NCI-H1694 treated with DMSO at 0.1 percent for 48 hours (cell line): ENCODE measurements around the gene ZNF432.
"Not testable (repeated sequence)": the region's sequence is repeated elsewhere in the genome, so short reads cannot be mapped to it uniquely, and the experiment has no call there.

ENCODE experiments used
- DNase-seq: peaks from one replicate; lab custom pipeline; 2025; lab: John Stamatoyannopoulos, UW

ZNF432 gene

DNA sequence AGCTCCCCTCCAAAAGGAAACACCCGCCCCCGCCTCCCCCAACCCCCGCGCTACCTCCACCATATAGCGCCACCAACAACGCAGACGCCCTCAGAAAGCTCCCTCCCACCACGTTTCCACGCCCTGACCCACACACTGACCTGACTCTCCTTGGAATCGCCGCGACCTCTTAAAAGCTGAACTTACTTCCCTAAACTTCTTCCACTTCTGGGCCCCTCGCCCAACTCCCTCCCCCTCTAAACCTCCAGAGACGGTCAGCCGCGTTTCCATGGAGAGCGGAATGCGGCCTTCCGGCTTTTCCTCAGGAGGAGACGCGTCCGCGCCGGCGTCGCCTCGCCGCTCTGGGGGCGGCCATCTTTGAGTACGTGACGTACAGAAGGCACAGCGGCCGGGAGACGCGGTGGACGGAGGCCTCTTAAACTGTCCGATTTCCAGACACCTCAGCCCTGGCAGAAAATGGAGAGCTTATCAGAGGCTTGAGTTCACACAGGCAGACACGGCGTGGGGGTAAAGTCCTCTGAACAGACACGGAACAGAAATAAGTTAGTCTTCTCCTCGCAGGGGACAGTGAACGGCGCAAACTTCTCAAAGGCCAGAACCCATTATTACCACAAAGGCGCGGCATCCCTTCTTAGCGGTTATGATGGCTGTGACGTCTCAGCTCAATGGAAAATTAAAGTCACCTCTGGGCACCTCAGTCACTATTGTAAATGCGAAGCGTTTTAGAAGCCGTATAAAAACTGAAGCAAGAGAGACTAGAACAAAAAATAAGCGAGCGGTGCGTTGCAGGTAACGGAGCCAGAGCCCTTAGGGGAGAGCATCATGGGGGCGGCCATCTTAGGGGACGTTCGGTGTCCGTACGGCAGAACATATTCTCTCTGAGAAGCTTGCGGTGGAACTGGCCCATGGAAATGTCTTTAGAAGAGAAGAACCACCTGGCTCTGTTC is at the start of gene ZNF432:
Gene ZNF432 (minus strand): TSS at position 284 of the 947 bp plus-strand sequence. CDS start 1,970 bp downstream, outside the sequence.
- peak; percentile 86 for DNase-seq

DNA sequence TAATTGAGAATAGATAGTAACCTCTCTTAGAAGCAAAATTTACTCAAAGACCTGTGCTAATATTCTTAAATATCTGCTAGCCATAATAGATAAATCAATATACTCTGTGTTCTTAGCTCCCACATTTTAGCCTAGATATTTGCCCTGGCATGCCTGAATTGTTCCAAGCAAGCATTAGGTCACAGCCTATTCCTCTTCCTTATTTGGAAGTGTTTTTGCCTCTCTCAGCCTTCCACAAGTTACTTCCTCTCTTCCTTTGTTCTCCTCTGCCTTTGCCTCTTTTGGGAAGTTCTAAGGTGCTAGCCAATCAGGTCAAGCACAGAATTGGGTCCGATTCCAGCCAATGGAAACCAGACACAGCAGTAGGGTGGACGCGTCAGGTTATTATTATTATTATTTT is 47.8 kb upstream of the ZNF432 start:
- DNase-seq, result not testable (repeated sequence)

DNA sequence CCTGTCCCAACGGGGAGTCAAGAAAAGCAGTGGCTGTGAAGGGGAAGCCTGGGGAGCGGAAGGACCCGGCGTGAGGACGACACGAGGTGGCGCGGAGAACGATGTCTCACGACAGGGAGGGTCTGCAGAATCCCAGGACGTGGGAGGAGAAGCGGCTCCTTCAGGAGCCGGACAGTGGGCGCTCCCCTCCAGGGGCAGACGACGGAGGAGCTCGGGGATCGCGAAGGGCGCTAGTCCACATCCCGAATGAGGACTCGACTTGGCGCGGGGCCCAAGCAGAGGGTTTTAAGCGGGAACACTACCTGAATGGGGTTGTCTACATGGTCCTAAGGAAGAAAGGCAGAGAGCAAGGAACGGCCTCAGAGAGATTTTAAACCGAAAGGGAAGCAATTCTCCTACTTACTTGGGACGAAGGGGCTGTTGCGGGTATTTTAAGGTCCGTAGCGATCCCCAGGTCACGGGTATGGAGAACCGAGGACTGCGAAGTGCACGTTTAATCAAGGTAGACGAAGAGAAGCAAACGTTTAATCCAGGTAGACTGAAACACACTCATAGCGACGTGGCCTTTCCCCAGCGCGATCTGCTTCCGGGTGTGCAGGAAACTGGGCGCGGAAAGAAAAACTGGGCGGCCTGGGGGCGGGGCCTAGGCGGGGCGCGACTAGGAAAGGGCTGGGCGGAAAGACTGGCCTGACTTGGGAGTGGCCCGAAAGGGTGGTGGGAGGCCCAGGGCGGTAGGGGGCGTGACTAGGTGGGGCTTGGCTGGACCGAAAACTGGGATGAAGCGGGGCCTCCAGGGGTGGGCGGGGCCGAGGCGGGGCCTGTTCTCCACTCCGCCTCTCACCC is 46.8 kb upstream of the ZNF432 start, which contains the start of gene ZNF841:
Gene ZNF841 (minus strand): TSS at position 594 of the 843 bp plus-strand sequence. CDS start 10,964 bp downstream, outside the sequence.
- peak; percentile 6 for DNase-seq

DNA sequence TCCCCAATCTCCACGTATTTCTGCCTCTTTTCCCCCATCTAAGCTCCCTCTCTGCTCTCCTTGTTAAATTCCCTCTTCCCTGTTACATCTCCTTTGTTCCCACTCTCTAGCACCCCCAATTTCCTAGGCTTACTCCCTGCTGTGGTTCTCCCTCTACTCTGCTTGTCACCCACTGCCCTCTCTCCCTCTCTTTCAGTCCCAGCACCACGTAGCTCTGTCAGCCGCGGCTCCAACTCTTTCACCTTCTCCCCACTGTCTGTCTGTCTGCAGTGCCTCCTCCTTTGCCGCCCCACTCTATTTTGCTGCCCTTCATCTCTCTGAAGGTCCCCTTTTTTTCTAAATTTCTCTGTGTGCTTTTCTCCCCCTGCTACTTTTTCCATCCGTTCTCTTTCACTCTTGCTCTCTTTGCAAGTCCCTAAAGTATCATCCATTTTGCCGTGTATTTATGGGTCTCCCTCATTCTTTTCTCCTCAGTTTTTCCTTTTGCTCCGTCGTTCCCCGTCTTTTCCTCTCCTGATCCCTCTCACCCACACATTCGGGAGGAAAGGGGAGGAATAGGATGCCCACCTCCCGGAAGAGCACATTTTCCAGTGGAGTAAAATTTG is 46.0 kb upstream of the ZNF432 start:
- DNase-seq, result no peak

DNA sequence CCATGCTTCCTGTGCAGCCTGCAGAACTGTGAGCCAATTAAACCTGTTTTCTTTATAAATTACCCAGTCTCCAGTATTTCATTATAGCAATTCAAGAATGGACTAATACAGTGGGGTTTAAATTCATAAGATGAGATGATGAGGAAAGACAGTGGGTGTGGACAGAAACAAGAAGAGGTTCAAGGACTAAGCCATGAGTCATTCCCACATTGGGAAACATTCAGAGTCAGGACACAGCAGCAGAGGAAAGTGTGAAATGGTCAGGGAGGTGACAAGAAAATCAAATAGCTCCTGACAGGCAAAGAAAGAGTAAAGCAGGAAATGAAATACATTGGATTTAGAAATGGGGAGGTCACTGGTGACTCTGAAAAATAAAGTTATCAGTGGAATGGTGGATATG is 37.8 kb upstream of the ZNF432 start:
- DNase-seq, result no peak

DNA sequence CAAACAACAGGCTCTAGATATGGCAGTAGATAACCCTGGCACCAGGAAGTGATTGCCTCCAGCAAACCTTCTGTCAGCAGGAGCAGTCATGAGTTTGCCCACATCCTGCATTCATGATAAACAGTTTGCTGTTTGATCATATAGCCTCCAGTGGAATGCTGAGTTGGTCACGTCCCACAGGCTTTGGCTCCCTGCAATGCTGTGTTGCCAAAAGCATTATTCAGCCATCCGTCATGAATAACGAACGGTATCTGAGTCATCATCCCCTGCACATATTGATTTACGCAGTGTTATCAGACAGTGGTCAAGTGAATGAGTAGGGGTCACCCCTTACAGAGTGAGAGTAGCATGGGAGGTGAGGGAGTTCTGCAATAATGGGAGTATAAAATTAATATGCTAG is 21.9 kb upstream of the ZNF432 start:
- DNase-seq, result no peak

DNA sequence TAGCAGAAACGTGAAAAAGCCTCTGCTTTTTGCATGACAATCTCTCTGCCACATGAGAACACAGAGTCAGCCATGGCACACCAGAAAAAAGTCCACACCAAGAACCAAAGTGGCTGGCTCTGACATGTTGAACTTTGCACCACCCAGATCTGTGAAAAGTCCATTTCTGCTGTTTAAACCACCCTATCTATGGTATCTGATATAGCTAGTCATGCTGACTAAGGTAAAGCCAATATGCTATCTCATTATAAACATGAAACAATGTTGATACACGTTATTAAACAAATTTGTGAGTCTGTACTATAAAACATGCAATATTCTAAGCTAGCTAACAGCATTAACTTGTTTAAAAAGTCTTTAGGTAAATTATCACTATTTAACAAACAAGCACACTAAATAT is 21.0 kb upstream of the ZNF432 start:
- DNase-seq, result no peak

DNA sequence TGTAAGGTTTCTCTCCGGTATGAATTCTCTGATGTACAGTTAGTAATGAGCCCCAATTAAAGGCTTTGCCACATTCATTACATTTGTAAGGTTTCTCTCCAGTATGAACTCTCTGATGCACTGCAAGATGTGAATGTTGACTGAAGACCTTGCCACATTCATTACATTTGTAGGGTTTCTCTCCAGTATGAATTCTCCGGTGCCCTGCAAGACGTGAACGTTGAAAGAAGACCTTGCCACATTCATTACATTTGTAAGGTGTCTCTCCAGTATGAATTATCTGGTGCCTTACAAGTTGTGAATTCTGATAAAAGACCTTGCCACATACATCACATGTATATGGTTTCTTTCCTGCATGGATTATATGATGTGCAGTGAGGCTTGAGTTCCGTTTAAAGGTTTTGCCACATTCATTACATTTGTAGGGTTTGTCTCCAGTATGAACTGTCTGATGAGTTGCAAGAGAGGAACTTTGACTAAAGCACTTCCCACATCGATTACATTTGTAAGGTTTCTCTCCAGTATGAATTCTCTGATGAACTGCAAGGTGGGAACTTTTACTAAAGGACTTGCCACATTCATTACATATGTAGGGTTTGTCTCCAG is 17.7 kb upstream of the ZNF432 start:
- no peak for DNase-seq

DNA sequence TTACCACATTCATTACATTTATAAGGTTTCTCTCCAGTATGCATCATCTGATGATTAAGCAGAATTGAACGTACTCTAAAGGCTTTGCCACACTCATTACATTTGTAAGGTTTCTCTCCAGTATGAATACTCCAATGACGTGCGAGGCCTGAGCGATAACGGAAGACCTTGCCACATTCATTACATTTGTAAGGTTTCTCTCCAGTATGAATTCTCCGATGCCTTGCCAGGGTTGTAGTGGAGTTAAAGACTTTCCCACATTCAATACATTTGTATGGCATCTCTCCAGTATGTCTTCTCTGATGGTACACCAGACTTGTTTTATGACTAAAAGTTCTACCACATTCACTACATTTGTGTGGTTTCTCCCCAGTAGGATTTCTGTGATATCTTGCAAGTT is 16.8 kb upstream of the ZNF432 start:
- DNase-seq, result no peak

DNA sequence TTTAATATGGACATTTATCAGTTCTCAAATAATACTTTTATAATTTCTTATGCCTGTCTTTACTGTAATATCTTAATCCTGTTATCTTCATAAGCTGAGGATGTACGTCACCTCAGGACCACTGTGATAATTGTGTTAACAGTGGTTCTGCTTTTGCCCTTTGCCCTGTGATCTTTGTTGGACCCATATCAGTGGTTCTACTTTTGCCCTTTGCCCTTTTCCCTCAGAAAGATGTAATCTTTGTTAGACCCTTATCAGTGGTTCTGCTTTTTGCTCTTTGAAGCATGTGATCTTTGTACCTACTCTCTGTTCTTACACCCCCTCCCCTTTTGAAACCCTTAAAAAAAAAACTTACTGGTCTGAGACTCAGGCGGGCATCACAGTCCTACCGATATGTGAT is 7.8 kb upstream of the ZNF432 start:
- not testable (repeated sequence) for DNase-seq

DNA sequence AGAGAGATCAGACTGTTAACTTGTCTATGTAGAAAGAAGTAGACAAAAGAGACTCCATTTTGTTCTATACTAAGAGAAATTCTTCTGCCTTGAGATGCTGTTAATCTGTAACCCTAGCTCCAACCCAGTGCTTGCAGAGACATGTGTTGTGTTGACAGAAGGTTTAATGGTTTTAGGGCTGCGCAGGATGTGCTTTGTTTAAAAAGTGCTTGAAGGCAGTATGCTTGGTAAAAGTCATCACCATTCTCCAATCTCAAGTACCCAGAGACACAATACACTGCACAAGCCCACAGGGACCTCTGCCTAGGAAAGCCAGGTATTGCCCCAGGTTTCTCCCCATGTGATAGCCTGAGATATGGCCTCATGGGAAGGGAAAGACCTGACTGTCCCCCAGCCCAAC is 3.1 kb upstream of the ZNF432 start:
- not testable (repeated sequence) for DNase-seq

DNA sequence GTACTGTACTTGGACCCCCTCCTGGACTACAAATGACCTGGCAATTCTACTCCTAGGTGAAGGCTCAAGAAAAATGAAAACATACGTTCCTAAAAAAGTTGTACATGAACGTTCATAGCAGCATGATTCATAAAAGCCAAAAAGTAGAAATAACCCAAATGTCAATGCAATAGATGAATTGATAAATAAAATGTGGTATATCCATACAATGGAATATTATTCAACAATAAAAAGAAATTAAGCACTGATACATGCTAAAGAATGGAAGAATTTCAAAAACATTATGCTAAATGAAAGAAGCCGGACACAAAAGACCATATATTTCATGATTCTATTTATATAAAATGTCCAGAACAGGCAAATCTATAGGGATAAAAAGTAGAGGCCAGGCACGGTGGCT is 9.5 kb downstream of the ZNF432 start:
- DNase-seq, result no peak

DNA sequence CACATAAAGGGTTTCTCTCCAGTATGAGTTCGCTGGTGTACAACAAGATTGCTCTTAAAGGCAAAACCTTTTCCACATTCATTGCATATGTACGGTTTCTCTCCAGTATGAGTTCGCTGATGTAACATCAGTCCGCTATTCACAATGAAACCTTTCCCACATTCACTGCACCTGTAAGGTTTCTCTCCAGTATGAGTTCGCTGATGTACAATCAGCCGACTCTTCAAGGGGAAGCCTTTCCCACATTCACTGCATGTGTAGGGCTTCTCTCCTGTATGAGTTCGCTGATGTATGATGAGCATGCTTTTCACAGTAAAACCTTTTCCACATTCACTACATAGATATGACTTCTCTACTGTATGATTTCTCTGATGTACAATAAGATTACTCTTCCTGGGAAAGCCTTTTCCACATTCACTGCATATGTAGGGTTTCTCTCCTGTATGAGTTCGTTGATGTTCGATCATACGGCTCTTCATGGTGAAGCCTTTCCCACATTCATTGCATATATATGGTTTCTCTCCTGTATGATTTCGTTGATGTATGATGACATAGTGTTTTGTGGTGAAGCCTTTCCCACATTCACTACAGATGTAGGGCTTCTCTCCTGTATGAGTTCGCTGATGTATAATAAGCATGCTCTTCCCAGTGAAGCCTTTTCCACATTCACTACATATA is 14.4 kb downstream of the ZNF432 start:
- DNase-seq, result no peak

DNA sequence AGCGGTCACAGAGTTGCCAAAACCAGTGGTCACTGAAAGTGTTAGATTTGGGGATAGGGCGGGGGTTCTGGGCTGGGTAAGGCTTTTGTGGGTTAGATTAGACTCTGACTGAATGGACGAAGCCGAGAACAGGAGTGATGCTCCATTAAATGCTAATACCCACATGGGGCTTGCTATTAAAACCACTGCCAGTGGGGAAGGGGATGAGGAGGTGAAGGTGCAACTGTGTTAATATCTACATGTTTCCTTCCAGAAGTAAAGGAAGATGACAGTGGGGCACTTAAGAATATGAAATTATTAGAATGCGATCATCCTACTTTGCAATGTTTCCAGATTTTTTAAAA is 19.9 kb downstream of the ZNF432 start:
- DNase-seq, result peak; percentile 70

DNA sequence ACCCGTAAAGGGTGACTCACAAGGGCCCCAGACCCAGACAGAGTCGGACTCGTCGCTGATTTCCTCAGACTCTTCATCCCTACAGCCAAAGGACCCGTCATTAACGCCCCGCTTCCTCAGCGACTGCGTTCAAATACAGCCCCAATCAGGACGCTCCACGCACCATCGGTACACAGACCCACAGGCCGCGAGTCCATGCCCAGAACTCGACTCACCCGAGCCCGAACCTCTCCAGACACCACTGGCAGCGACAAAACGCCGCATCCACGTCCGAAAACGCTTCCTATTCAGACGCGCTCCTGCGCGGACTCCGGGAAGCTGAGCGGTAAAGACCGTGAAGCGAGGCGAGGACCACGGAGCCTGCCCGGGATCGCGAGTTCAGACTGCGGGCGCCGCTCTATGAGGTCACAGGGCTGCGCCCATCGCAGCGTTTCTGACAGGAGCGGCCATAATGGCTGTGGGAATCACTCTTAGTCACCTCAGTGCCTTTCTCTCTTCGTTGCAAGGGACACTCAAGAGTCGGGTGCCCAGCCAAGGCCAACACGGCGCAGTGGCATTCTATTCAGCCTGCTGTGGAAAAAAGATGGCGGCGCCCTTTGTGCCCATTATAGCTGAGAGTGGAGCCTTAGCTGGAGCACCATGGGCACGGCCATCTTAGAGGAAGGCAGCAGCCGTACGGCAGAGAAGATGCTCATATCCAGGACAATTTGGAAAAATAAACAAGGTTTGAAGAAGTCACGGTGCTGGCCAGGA is 20.4 kb downstream of the ZNF432 start, which contains the start of gene ZNF614:
Gene ZNF614 (minus strand): TSS at position 353 of the 753 bp plus-strand sequence. CDS start 2,634 bp downstream, outside the sequence.
- peak; percentile 89 for DNase-seq

DNA sequence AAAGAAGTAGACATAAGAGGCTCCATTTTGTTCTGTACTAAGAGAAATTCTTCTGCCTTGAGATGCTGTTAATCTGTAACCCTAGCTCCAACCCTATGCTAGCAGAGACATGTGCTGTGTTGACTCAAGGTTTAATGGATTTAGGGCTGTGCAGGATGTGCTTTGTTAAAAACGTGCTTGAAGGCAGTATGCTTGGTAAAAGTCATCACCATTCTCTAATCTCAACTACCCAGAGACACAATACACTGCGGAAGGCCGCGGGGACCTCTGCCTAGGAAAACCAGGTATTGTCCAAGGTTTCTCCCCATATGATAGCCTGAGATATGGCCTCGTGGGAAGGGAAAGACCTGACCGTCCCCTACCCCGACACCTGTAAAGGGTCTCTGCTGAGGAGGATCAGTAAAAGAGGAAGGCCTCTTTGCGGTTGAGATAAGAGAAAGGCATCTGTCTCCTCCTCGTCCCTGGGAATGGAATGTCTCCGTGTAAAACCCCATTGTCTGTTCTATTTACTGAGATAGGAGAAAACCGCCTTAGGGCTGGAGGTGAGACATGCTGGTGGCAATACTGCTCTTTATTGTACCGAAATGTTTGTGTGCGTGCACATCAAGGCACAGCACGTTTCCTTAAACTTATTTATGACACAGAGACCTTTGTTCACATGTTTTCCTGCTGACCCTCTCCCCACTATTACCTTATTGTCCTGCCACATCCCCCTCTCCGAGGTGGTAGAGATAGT is 22.2 kb downstream of the ZNF432 start:
- not testable (repeated sequence) for DNase-seq

DNA sequence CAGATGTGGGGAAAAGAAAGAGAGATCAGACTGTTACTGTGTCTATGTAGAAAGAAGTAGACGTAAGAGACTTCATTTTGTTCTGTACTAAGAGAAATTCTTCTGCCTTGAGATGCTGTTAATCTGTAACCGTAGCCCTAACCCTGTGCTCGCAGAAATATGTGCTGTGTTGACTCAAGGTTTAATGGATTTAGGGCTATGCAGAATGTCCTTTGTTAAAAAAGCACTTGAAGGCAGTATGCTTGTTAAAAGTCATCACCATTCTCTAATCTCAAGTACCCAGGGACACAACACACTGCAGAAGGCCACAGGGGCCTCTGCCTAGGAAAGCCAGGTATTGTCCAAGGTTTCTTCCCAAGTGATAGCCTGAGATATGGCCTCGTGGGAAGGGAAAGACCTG is 24.2 kb downstream of the ZNF432 start:
- DNase-seq, result not testable (repeated sequence)

DNA sequence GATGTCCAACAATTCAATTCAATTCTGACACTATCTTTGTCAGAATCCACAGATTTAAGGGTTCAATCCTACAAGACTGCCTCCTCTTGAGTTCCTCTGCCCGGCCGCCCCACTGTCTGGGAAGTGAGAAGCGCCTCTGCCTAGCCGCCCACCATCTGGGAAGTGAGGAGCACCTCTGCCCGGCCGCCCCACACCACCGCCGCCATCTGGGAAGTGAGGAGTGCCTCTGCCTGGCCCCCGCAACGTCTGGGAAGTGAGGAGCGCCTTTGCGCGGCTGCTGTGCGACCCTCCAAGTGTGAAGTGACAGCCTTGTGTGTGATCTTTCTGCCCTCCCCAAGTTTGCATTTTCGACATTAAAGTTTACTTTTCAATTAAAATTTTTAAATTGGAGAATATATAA is 26.4 kb downstream of the ZNF432 start:
- no peak for DNase-seq

DNA sequence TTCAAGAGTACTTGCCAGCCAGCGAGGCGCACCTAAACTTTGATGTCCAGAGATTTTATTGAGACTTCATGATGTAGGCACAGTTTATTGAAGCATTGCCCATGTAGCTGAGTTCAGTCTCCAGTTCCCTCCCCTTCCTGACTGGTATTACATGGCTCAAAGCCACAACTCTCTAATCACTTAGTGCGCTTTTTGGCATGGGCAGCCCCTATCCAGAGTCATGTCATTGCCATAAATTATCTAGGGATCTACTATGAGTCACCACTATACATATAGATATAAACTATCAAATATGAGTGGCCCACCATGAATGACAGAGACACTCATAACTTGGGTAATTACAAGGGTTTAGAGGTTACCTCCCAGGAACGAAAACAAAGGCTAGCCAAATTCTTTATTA is 28.1 kb downstream of the ZNF432 start:
- DNase-seq, result no peak

DNA sequence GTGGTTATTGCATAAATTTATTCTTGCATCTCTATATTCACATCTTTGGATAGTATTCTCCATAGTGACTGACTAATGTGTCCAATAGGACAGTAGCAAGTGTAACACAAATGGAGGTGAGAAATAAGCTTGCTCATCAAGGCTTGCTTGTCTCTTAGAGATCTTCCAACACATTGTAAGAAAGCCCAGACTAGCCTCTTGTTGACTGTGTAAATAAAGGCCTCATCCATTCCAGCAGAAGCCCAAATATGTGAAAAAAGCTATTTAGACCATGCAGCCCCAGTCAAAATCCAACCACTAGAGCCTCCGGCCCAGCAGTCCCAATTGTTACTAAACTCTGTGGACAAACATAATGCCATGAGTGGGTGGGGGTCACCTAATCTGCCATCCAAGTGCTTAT is 38.0 kb downstream of the ZNF432 start:
- DNase-seq, result no peak
